IPS-18c (cell line): ENCODE measurements around the gene SRP68.

Source experiments
- H3K4me3 ChIP-seq: 2 replicates; pipeline ENCODE4 v1.7.0; 2013; ENCODE audit warnings: low read depth, mild to moderate bottlenecking, low read length, moderate library complexity; ENCODE audit not compliant: insufficient read depth
- H3K9me3 ChIP-seq: one replicate; pipeline ENCODE4 v1.6.1; 2013; ENCODE audit warnings: mild to moderate bottlenecking, low read length, moderate library complexity; ENCODE audit not compliant: control insufficient read depth, insufficient read depth

The SRP68 gene

DNA sequence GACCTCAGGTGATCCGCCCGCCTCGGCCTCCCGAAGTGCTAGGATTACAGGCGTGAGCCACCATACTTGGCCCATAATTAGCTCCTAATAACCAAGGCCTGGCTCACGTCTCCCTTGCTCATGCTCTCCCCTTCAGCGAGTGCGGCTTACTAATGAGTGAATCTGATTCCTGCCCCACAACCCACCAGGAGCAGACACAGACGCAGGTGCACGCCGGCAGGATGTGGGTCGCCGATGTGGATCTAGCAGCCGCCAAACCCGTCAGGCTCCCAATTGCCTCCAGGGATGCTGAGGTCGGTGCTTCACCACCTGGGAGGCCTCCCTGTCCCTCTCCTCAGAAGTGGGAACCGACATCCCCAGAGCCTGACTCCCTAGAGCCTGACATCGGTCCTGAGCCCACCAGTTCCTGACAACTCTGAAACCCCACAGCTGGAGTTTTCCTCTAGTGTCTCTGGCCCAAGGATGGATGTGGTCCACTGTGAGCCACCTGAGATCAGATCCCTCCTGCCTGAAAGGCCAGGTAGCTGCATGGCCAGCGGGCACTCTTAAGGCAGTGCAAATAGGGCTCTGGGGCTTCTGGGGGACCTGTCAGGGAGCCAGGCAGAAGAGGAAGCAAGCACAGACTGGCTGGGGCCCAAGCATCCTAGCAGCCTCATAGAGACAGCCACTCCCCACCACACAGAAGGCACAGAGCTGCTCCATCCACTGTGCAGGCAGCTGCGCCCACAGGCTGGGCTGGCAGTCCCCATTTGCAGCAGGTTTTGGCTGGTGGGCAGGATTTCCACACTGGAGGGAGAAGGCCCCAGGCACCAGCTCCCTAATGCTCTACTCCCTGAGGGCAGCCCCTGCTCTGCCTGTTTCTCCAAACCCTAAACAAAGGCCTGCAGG lies 20.5 kb upstream of the SRP68 start:
- H3K9me3 ChIP-seq: no peaks in the 10 kb centered on the region
- H3K4me3 ChIP-seq: no peak overlapping the region

DNA sequence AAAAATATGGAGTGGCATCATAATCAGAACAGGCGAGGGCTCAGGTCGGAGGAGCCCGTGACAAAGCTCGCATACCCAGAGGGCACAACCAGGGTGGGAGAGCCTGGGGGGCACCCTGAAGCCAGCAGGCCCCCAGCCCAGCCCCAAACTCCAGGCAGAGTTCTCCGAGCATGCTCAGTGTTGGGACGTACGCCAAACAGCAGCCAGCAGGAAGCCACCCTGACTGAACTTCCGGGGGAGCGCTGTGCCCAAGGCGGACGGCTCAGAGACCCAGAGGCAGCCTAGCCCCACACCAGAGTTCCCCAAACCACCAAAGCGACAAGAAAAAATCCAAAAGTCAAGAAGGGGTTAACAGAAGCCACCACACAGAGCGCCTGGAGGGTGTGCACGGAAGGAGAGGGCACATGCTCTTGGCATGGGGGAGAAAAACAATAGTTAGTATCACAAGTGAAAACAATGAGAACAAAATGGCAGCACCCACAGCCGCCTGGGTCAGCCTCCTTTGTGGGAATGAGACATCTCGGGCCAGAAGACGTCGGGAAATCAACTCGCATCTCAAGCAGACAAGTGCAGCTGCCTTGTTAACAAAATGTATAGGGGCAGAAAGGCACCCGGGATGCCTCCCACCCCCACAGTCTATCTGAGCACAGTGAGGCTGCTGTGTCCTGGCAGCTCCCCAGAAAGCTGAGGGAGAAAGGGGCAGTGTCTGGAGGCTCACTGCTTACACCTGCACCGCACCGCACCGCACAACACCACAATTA lies 19.4 kb upstream of the SRP68 start:
- no peak overlapping the region for H3K4me3 ChIP-seq
- H3K9me3 ChIP-seq: no peaks in the 10 kb centered on the region

GRCh38 chr17:76090517-76091129 lies 18.3 kb upstream of the SRP68 start:
- H3K4me3 ChIP-seq: no peak overlapping the region
- H3K9me3 ChIP-seq: no peaks in the 10 kb centered on the region

DNA sequence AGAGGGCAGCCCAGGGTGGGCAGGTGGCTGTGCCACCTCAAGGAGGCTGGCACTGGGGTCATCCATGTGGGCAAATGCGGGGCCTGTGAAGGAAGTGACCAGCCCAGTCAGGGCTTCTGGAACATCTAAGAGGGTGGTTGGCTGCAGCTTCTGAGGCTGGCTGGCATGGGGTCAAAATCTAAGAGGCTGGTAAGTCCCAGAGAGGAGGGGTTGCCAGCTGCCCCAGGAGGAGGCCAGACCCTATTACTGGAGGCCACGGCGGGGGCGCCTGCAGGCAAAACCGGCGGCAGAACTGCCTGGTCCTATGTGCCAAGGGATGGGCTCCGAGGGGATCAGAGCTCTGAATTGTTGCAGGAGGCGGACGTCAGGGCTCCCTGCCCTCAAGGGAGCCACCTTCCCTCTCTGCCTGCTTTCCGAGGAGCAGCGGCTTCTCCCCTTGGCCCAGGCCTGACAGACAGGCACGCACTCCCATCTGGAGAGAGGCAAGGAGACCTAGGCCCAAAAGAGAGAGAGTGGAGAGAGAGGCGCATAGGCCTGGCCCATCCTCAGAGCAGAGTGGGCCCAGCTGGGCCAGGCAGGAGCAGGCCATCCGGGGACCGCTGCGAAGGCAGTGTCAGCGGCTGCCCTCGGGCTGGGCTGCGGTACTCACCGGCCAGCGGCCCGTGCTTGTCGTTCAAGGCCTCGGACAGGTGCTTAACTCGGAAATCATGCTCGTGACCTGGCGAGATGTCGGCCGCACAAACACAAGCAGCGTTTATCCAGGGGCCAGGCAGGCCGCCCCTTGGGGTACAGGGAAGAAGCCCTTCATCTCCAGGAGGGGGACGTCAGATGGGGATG lies 17.6 kb upstream of the SRP68 start:
- no peaks in the 10 kb centered on the region for H3K9me3 ChIP-seq
- H3K4me3 ChIP-seq: no peak overlapping the region

DNA sequence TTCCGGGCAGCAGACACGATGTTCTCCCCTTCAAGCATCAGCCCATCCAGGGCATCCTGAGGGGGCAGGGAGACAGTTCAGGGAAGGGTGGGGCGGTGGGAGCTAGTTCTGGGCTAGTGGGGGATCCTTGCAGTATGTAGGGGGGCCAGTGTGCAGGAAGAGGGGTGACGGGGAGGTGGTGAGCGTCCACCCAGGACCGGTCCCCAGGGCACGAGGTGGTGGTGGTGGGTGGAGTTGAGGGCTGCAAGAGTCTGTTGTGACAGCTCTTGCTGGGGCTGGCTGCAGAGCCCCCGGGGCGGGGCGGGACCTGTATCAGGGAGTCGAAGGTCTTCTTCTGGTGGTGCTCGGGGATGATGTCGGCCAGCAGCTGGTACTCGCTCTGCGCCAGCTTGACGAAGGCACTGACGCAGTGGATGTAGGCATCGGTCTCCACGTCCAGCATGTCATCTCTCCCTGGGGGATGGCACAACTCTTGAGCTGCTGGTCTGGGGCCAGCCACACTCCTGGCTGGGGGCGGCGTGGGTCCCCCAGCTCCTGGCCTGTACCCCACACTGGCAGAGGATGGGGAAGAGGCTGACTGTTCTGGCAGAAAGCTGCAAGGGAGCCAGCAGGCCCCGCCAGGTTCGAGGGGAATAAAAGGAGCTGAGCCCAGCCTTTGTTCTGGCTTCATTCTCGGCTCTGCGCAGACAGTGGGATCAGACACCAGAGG lies 16.7 kb upstream of the SRP68 start:
- H3K4me3 ChIP-seq: no peak overlapping the region
- no peaks in the 10 kb centered on the region for H3K9me3 ChIP-seq

- Histone ChIP-seq H3K4me3 (no peak overlapping the region), H3K9me3 (no peaks in the 10 kb centered on the region)
These were observed 15.9 kb upstream of the SRP68 start for GRCh38 chr17:76088041-76088867.

DNA sequence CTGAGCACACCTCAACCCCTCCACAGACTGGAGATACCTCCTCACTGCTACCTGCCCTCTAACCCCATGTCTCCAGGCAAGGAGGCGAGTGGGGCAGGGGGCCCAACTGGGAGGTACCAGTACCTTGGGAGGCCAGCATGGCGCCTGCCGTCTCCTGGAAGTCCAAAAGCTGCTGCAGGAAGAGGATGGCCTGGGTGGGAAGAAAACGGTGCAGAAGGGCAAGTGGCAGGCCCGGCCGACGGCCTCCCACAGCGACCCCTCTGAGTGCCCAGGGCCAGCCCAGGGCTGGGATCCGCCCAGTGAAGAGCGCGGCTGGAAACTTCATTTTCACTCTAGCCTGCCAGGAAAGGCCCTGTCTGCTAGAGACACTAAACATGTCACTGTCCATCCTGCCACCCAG lies 15.2 kb upstream of the SRP68 start:
- Histone ChIP-seq H3K4me3 (no peak overlapping the region), H3K9me3 (no peaks in the 10 kb centered on the region)

- Histone ChIP-seq H3K9me3 (no peaks in the 10 kb centered on the region), H3K4me3 (no peak overlapping the region)
These were observed 14.1 kb upstream of the SRP68 start for GRCh38 chr17:76086384-76086783.

- no peaks in the 10 kb centered on the region for H3K9me3 ChIP-seq
- no peak overlapping the region for H3K4me3 ChIP-seq
These were observed 13.5 kb upstream of the SRP68 start for GRCh38 chr17:76085731-76086366.

- no peaks in the 10 kb centered on the region for H3K9me3 ChIP-seq
These were observed 12.9 kb upstream of the SRP68 start for GRCh38 chr17:76085066-76085730.

DNA sequence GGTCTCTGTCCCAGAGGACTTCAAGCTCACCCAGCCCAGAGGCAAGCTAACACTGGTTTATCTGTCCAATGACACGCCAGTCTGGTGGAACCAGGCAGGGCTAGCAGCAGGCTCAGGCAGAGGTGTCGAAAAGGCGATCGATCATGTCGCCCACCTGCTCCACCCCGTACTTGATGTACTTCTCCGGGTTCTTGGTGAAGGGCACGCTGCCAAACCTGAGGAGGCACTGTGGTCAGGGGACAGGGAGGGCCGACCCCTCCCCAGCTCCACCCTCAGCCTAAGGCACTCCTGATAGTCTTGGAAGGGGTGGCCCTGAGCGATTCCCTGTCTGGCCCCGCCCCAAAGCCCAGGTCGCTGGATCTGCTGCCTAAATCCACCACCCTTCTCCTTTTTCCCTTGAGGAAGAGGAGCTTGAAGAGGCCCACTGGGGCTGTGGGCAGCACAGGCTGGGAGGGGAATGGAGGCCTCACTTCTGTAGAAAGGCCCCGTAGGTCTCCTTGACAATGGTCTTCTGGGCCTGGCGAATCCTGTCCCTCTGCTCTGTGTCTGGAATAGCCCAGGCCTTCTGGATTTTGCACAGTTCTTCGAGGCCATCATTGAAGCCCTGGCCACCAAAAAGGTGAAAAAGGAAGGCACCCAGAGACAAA lies 11.3 kb upstream of the SRP68 start:
- no peaks in the 10 kb centered on the region for H3K9me3 ChIP-seq
- H3K4me3 ChIP-seq: no peak overlapping the region

More at GRCh38 chr17:76085066-76085730, 12.9 kb upstream of the SRP68 start:
- no peak overlapping the region for H3K4me3 ChIP-seq

DNA sequence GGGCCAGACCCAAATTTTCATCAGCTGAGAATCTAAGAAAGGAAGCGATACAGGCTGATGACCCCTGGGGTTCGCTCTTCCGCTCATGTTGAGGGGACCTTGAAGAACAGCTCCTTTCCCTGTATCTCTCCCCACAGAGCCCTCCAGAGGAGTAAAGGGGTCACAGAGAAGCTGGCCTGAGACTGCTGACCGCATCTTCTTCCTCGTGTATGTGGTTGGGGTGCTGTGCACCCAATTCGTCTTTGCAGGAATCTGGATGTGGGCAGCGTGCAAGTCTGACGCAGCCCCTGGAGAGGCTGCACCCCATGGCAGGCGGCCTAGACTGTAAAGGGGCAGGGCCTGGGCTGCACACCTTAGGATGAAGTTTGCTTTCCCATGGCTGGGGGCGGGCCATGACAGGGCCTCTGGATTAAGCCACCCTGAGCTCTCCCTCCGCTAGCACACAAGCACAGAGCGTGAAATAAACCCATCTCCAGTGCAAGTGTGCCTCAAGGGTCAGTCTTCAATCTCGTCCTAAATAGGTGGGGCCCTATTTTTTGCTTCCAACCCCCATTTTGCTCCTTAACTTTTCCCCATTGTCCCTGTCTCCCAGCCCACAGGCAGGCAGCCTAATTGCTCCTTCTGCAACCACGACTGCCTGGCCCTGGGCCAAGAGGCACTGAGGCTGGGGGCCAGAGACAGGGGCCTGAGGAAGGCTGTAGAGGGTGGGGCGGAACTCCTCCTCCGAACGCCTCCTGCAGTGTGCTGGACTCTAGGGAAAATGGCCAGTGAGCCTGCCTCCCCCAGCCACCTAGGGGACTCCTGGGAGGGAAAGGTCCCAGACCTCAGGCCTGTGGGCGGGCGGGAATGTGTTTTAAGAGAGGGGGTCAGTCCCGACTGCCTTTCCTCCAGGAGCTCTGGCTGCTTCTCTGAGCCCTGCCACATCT lies 10.3 kb upstream of the SRP68 start:
- Histone ChIP-seq H3K4me3 (no peak overlapping the region), H3K9me3 (no peaks in the 10 kb centered on the region)

DNA sequence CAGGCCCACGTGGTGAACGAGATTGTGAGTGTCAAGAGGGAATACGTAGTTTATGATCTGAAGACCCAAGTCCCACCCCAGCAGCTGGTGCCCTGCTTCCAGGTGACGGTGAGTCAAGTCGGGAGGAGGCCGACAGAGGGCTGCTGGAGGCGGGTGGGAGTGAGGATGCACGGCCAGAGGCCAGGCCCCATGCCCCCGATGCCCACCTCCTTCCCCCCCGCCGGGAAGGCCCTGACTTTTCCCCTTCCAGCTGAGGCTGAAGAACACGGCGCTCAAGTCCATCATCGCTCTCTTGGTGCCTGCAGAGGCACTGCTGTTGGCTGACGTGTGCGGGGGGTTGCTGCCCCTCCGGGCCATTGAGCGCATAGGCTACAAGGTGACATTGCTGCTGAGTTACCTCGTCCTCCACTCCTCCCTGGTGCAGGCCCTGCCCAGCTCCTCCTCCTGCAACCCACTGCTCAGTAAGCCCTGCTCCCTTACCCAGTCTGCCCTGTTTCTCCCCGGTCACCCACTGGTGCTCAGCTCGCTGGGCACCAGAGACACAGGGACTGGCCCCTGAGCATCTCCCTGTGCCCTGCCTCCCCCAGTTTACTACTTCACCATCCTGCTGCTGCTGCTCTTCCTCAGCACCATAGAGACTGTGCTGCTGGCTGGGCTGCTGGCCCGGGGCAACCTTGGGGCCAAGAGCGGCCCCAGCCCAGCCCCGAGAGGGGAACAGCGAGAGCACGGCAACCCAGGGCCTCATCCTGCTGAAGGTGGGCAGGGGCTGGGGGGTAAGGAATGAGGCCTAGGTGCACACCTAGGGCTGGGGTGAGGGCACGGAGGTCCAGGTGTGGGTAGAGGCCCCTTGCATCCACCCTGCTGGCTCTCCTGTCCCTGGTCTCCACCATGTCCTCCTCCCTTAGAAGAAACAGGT lies 9.2 kb upstream of the SRP68 start:
- H3K4me3 ChIP-seq: no peak overlapping the region
- H3K9me3 ChIP-seq: no peaks in the 10 kb centered on the region
